IMR-90 (cell line): ENCODE measurements around the gene PHC2.

ENCODE experiments used
- BHLHE40 ChIP-seq: fragments of 150-350 bp; IDR thresholded peaks from 2 replicates; pipeline ENCODE4 v1.6.1; 2016; ENCODE audit warnings: mild to moderate bottlenecking, low read depth, low read length
- CEBPB ChIP-seq: IDR thresholded peaks from 2 replicates; pipeline ENCODE4 v1.6.1; 2012; ENCODE audit warnings: low read depth, low read length, improper control_type of control experiment
- CTCF ChIP-seq: conservative IDR thresholded peaks from 2 replicates; pipeline ENCODE4 v1.5.1; 2012; ENCODE audit warnings: mild to moderate bottlenecking, low read depth, low read length, improper control_type of control experiment
- FOS ChIP-seq: fragments of 150-350 bp; IDR thresholded peaks from 2 replicates; pipeline ENCODE4 v1.6.1; 2016; ENCODE audit warnings: low read depth, low read length
- MAFK ChIP-seq: IDR thresholded peaks from 2 replicates; pipeline ENCODE4 v1.6.1; 2012; ENCODE audit warnings: low read depth, low read length, improper control_type of control experiment
- NFE2L2 ChIP-seq: fragments of 150-350 bp; IDR thresholded peaks from 2 replicates; pipeline ENCODE4 v1.6.1; 2016; ENCODE audit warnings: low read depth, mild to moderate bottlenecking, low read length
- POLR2A ChIP-seq: IDR thresholded peaks from 2 replicates; pipeline ENCODE4 v1.6.1; 2012; ENCODE audit warnings: mild to moderate bottlenecking, low read depth, low read length
- RAD21 ChIP-seq: IDR thresholded peaks from 2 replicates; pipeline ENCODE4 v1.6.1; 2012; ENCODE audit warnings: low read length, improper control_type of control experiment
- RCOR1 ChIP-seq: IDR thresholded peaks from 2 replicates; pipeline ENCODE4 v1.6.1; 2012; ENCODE audit warnings: mild to moderate bottlenecking, low read length, improper control_type of control experiment; ENCODE audit not compliant: insufficient replicate concordance
- RFX5 ChIP-seq: IDR thresholded peaks from 2 replicates; pipeline ENCODE4 v1.8.0; 2012; ENCODE audit warnings: low read depth, mild to moderate bottlenecking, low read length, moderate library complexity
- SMC3 ChIP-seq: fragments of 150-350 bp; IDR thresholded peaks from 2 replicates; pipeline ENCODE4 v1.6.1; 2016; ENCODE audit warnings: low read depth, mild to moderate bottlenecking, antibody characterized with exemption, low read length, moderate library complexity

- TF ChIP-seq NFE2L2: no peak
- no peak for TF ChIP-seq CTCF
- TF ChIP-seq CEBPB: no peak
- TF ChIP-seq RAD21: no peak
- TF ChIP-seq POLR2A: no peak
- no peak for TF ChIP-seq RCOR1
- TF ChIP-seq RFX5: no peak
- TF ChIP-seq BHLHE40: no peak
- no peak for TF ChIP-seq MAFK
- no peak for TF ChIP-seq FOS
- no peak for TF ChIP-seq SMC3
Measured at GRCh38 chr1:33441088-33441745, 10.3 kb upstream of the PHC2 start.
